ENCODE data around the gene ANG. TPM values are rescaled to one million over a fixed set of nuclear protein-coding genes. Genes with fewer than 3 reads are reported as not detected.
A peak's percentile ranks its signal among the peaks of the same experiment; 100 is the strongest.

Gene ANG
- total and polyA plus RNA-seq, 2 of the 8 experiments (the other 6 are each of a cell fraction or from before 2014, with no cell fraction given) = 2.2 to 4.6 TPM

DNA sequence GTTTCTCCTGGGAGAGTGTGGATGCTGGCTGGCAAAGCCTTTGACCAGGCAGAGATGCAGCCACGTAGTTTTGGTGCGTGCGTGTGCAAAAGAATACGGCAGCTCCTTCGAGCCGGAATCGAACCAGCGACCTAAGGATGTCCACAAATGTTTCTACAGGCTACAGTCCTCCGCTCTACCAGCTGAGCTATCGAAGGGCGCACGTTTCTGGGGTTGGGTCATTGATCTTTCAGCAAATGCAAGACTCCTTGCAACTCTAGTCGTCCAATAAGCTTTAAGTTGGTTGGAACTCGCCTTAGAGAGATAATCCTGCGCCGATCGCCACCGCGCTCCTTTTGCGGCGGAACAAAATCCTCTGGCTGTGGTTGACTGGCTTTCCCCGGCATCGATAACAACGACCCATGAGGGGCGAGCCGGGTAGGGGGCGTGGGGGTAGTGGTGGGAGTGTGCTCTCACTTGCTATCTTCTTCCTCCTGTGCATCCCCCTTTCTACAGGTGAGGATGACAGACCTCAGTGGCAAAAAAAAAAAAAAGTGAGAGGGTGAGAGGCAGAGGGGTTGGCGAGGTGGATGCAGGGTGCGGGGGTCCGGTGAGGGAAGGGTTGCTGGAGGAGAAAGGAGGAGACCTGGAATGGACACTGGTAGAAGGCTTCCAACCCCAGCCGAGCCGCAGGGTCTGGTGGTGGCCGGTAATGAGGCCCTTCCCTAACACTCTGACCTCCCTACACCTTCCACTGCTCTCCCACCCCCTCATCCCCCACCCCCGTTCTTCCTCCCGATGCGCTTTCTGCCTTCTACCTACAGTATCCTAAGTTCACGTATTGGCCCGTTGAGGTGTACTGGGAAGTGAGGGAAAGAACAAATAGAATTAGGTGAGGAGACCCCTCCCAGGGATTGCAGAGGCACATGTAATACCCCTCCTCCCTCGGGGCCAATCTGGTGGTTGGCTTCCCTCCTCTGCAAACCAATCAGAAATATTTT lies 35.3 kb upstream of the ANG start:
- H4K5ac ChIP-seq (ENCODE audit: insufficient read length, low read depth, low read length) = no peak overlapping the region
- 3% methylated on average over 33 of the region's 39 CpGs; no CpG with 5 or more reads in 1 of the 2 experiments for WGBS, 2 experiments (ENCODE audit: extremely low coverage in 1 of 2, insufficient coverage in 1 of 2, insufficient read length in 1 of 2, insufficient replicate concordance in 2 of 2, low coverage in 1 of 2, low lambda C conversion rate in 2 of 2, missing lambda C conversion rate in 1 of 2)
- H2BK15ac ChIP-seq (ENCODE audit: low read length) = no peak overlapping the region
- H4K91ac ChIP-seq (replicated peaks; ENCODE audit: insufficient read length, low read length) = no peak overlapping the region
- no peaks in the 10 kb centered on the region for H3K36me3 ChIP-seq (ENCODE audit: control insufficient read depth in 2 of 4, insufficient read depth in 4 of 4, low read length in 3 of 4)
- H2BK12ac ChIP-seq (ENCODE audit: low read depth, low read length) = no peak overlapping the region
- H3K27ac ChIP-seq (ENCODE audit: low read depth, low read length) = no peak overlapping the region
- H2BK5ac ChIP-seq (ENCODE audit: low read depth, low read length) = no peak overlapping the region
- DNase-seq (ENCODE audit: low read depth in 1 of 2, low spot score in 2 of 2) = peak; percentile 94 to 98
- peaks cover 3 to 18% (median 12%) of the 10 kb centered on the region in 4 experiments; a peak in 6 of 7 replicates for H3K27me3 ChIP-seq (replicated peaks in 1 of 4; ENCODE audit: control insufficient read depth in 3 of 4, extremely low read depth in 1 of 4, insufficient read depth in 3 of 4, low read length in 3 of 4)
- H4K20me1 ChIP-seq (replicated peaks in 1 of 2; ENCODE audit: control insufficient read depth in 1 of 2, insufficient read depth in 2 of 2, low read length in 2 of 2) = no peaks in the 10 kb centered on the region
- no peak overlapping the region for H4K8ac ChIP-seq (ENCODE audit: extremely low read depth, insufficient read depth, low read length)
- no peak overlapping the region for H2BK120ac ChIP-seq (replicated peaks; ENCODE audit: low read depth, low read length)
- H2AK5ac ChIP-seq (ENCODE audit: low read depth, low read length) = no peak overlapping the region
- peaks cover 0 to 5% (median 1%) of the 10 kb centered on the region in 4 experiments; a peak in 2 of 7 replicates for H3K4me1 ChIP-seq (replicated peaks in 1 of 4; ENCODE audit: control insufficient read depth in 3 of 4, insufficient read depth in 4 of 4, low read length in 3 of 4)
- H3K4me3 ChIP-seq (ENCODE audit: extremely low read depth in 1 of 4, insufficient read depth in 2 of 4, low read depth in 3 of 4, low read length in 4 of 4) = peak overlapping the region; percentile 55 to 87 (median 68)
- H3K79me2 ChIP-seq (ENCODE audit: control insufficient read depth in 1 of 2, insufficient read depth in 2 of 2, low read length in 2 of 2) = no peaks in the 10 kb centered on the region
- peaks cover 4% of the 10 kb centered on the region for H3K23me2 ChIP-seq (ENCODE audit: low read depth, low read length)
- H2AFZ ChIP-seq (ENCODE audit: low read length) = peak overlapping the region; percentile 77; the same call in 1 of the 2 replicates
- no peak overlapping the region for H3K23ac ChIP-seq (ENCODE audit: insufficient read length)
- ChIA-PET CTCF (ENCODE audit: partially characterized antibody) (interaction anchor here (0.6 to 1.7 kb wide), 7 partner anchors 21 to 318 kb away, joined by 3 to 6 read pairs (median 4); no protein-coding TSS in a partner anchor), POLR2A (ENCODE audit: partially characterized antibody) (interaction anchor here (0.7 to 0.8 kb wide), 2 partner anchors 28 to 297 kb away, joined by 3 to 6 read pairs; no protein-coding TSS in a partner anchor)
- peak; percentile 74 for FAIRE-seq
- H3K4ac ChIP-seq (replicated peaks; ENCODE audit: insufficient read length, low read depth, low read length) = no peak overlapping the region
- H3K4me2 ChIP-seq (ENCODE audit: insufficient read depth in 1 of 2, low read depth in 2 of 2, low read length in 2 of 2) = peak overlapping the region; percentile 46 to 68
- H3K56ac ChIP-seq (replicated peaks; ENCODE audit: insufficient read length, low read depth, low read length) = no peak overlapping the region
- no peaks in the 10 kb centered on the region for H3K79me1 ChIP-seq (ENCODE audit: low read depth, low read length)
- H3K9ac ChIP-seq (replicated peaks in 1 of 4; ENCODE audit: extremely low read depth in 1 of 4, low read depth in 3 of 4, low read length in 3 of 4) = peak overlapping the region in 1 of 4 experiments; percentile 10; a peak in 1 of 7 replicates
- no peak overlapping the region for H3K14ac ChIP-seq (ENCODE audit: insufficient read length)
- H2BK20ac ChIP-seq (ENCODE audit: low read length) = no peak overlapping the region
- no peaks in the 10 kb centered on the region for H3K9me3 ChIP-seq (ENCODE audit: insufficient read depth in 2 of 2, low read depth in 1 of 2, low read length in 1 of 2)
- no peak overlapping the region for H3K18ac ChIP-seq (ENCODE audit: extremely low read depth, low read length)
- TF ChIP-seq SIRT6 (IDR thresholded peaks at IDR 0.05; ENCODE audit: low read length) (no peak), SP4 (IDR thresholded peaks at IDR 0.05; ENCODE audit: low read length) (no peak), TAF7 (optimal IDR thresholded peaks at IDR 0.05; ENCODE audit: borderline replicate concordance, low read depth, low read length) (no peak), ATF2 (IDR thresholded peaks at IDR 0.05; ENCODE audit: low read length) (no peak), GTF2F1 (IDR thresholded peaks at IDR 0.05; ENCODE audit: borderline replicate concordance, low read depth, low read length) (no peak), JUN (IDR thresholded peaks at IDR 0.05; ENCODE audit: low read depth, low read length) (no peak), JUND (IDR thresholded peaks at IDR 0.05; ENCODE audit: low read length) (no peak), SP2 (IDR thresholded peaks at IDR 0.05; ENCODE audit: low read length) (no peak)
- TF ChIP-seq, protein P1, sequence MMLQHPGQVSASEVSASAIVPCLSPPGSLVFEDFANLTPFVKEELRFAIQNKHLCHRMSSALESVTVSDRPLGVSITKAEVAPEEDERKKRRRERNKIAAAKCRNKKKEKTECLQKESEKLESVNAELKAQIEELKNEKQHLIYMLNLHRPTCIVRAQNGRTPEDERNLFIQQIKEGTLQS (IDR thresholded peaks at IDR 0.05; ENCODE audit: insufficient read depth, low read depth, low read length) = no peak
